HFF-Myc (cell line): ENCODE data around the gene CTNNA2.

Experiments used
- DNase-seq: peaks from one replicate; pipeline ENCODE4 v3.0.0-alpha.2; 2011; ENCODE audit warnings: low read depth; ENCODE audit errors: extremely low read depth
- H3K4me3 ChIP-seq: replicated peaks from 2 replicates; pipeline ENCODE4 v1.5.1; 2011; ENCODE audit warnings: low read depth, mild to moderate bottlenecking, control low read depth, low read length
- CTCF ChIP-seq: IDR thresholded peaks from 2 replicates; pipeline ENCODE4 v1.5.1; 2012; ENCODE audit warnings: mild to moderate bottlenecking, low read depth, low read length, control low read depth; ENCODE audit errors: missing control alignments

The CTNNA2 gene

GRCh38 chr2:80009211-80009610 is 496.4 kb downstream of the CTNNA2 start:
- no peak for TF ChIP-seq CTCF
- no peak for DNase-seq
- no peak overlapping the region for H3K4me3 ChIP-seq

GRCh38 chr2:80012061-80012460 is 499.2 kb downstream of the CTNNA2 start:
- TF ChIP-seq CTCF: no peak
- no peak overlapping the region for H3K4me3 ChIP-seq
- DNase-seq: no peak

DNA sequence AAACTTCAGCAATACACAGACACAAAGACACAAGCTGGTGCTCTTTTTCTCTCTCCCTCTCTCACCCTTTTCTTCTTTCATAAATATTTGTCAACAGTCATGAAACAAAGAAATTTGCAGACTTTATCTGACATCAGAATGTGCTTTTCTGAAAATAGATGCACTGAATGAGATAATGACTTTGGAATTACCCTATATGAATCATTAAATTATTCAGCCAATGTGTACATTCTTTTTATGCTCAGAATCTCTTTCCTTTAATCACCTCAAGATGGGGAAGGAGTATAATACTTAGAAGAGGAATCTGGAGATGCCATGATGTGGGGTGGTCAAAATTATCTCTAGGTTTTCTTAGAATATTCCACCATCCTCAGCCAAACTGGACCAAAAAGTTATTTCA is 501.8 kb downstream of the CTNNA2 start:
- no peak for DNase-seq
- TF ChIP-seq CTCF: no peak
- H3K4me3 ChIP-seq: no peak overlapping the region

- H3K4me3 ChIP-seq: no peak overlapping the region
- DNase-seq: no peak
- no peak for TF ChIP-seq CTCF
These were observed 503.3 kb downstream of the CTNNA2 start for GRCh38 chr2:80016171-80016570.

GRCh38 chr2:80019571-80020460 is 507.0 kb downstream of the CTNNA2 start:
- TF ChIP-seq CTCF: no peak
- no peak for DNase-seq
- H3K4me3 ChIP-seq: no peak overlapping the region

GRCh38 chr2:80022018-80022417 is 509.2 kb downstream of the CTNNA2 start:
- H3K4me3 ChIP-seq: no peak overlapping the region
- no peak for DNase-seq
- no peak for TF ChIP-seq CTCF
